HCT116 (cell line): ENCODE data around the gene TLCD5. TPM values are rescaled to one million over a fixed set of nuclear protein-coding genes. Genes with fewer than 3 reads are reported as not detected.
A peak's percentile ranks its signal among the peaks of the same experiment; 100 is the strongest.

Experiments
- ATAC-seq: fragments of 200-7000 bp; cut with Tn5 transposase; 2 replicates; pipeline ENCODE4 v1.9.1; 2020; ENCODE audit warnings: mild to moderate bottlenecking, moderate library complexity
- BruUV-seq: library from RNA; stranded (reverse); fragments of 400-500 nt; replicated peaks from 2 replicates; lab custom pipeline; 2021; lab: Mats Ljungman, UMichigan
- CTCF ChIA-PET: fragments of 300-600 bp; sonication (Branson Sonifier 250); formaldehyde crosslinking; loops from one replicate; lab custom pipeline; 2021; ENCODE audit warnings: antibody characterized with exemption; lab: Charles Lee
- POLR2A ChIA-PET: fragments of 300-600, 350-600 bp; sonication (Branson Sonifier 250); formaldehyde crosslinking; loops from one replicate; lab custom pipeline; 2021; ENCODE audit warnings: antibody characterized with exemption; lab: Charles Lee
- RAD21 ChIA-PET, 2 experiments: fragments of 300-600 bp; sonication (Branson Sonifier 250); formaldehyde crosslinking; loops; one replicate each; lab custom pipeline; 2023; ENCODE audit warnings: low total read pairs in 2 of 2; ENCODE audit not compliant: uncharacterized antibody in 2 of 2, unreplicated experiment in 2 of 2, low non-redundant PET in 1 of 2; lab: Charles Lee
- DNase-seq: peaks from one replicate; pipeline ENCODE4 v3.0.0-alpha.2; 2010; ENCODE audit warnings: low read depth, low spot score
- H2AFZ ChIP-seq: fragments of 200-600 bp; shearing (Covaris generic), sonication (generic); 2 replicates; pipeline ENCODE4 v1.6.1; 2017; ENCODE audit warnings: low read depth, mixed run types, mixed read lengths, antibody characterized with exemption, low read length; ENCODE audit not compliant: poor library complexity, severe bottlenecking
- H3K27ac ChIP-seq: 2 replicates; pipeline ENCODE4 v1.5.1; 2012; ENCODE audit warnings: low read depth, low read length
- H3K27me3 ChIP-seq: fragments of 200-600 bp; sonication (generic); 2 replicates; pipeline ENCODE4 v1.6.1; 2016; ENCODE audit warnings: mixed run types, low read length, mixed read lengths; ENCODE audit not compliant: insufficient read depth
- H3K36me3 ChIP-seq, 2 experiments: fragments of 200-500 bp in 1 of 2; fragments of 200-600 bp in 1 of 2; sonication (Bioruptor generic) in 1 of 2; sonication (generic) in 1 of 2; 2 replicates each; pipeline versions ENCODE4 v1.5.1 to v1.6.1; 2014 to 2016; ENCODE audit warnings: low read length in 2 of 2, inconsistent platforms in 1 of 2, mixed read lengths in 1 of 2, mixed run types in 1 of 2; ENCODE audit not compliant: insufficient read depth in 2 of 2, control insufficient read depth in 1 of 2
- H3K4me1 ChIP-seq, 2 experiments: fragments of 200-600 bp in 1 of 2; sonication (generic) in 1 of 2; 2 replicates each; pipeline versions ENCODE4 v1.5.1 to v1.6.1; 2012 to 2017; ENCODE audit warnings: low read length in 2 of 2, inconsistent platforms in 1 of 2, mild to moderate bottlenecking in 1 of 2, mixed read lengths in 1 of 2, mixed run types in 1 of 2, moderate library complexity in 1 of 2; ENCODE audit not compliant: insufficient read depth in 2 of 2, control insufficient read depth in 1 of 2
- H3K4me2 ChIP-seq: fragments of 200-600 bp; sonication (generic); 2 replicates; pipeline ENCODE4 v1.6.1; 2017; ENCODE audit warnings: mixed run types, low read length, mixed read lengths
- H3K4me3 ChIP-seq, 2 experiments: fragments of 200-600 bp in 1 of 2; sonication (generic) in 1 of 2; replicated peaks in 1 of 2; 2 replicates each; pipeline ENCODE4 v1.5.1; 2011 to 2016; ENCODE audit warnings: low read length in 2 of 2, control low read depth in 1 of 2, low read depth in 1 of 2, mild to moderate bottlenecking in 1 of 2, mixed read lengths in 1 of 2, mixed run types in 1 of 2
- H3K79me2 ChIP-seq: fragments of 200-600 bp; sonication (generic); 2 replicates; pipeline ENCODE4 v1.6.1; 2017; ENCODE audit warnings: mild to moderate bottlenecking, mixed run types, low read length, moderate library complexity, mixed read lengths; ENCODE audit not compliant: insufficient read depth
- H3K9ac ChIP-seq: fragments of 200-600 bp; sonication (generic); 2 replicates; pipeline ENCODE4 v1.6.1; 2016; ENCODE audit warnings: low read length, mixed read lengths
- H3K9me2 ChIP-seq: fragments of 200-600 bp; sonication (generic), shearing (Covaris generic); 2 replicates; pipeline ENCODE4 v1.6.1; 2017; ENCODE audit warnings: mixed run types, mild to moderate bottlenecking, moderate library complexity; ENCODE audit not compliant: insufficient read depth
- H3K9me3 ChIP-seq, 2 experiments: fragments of 200-500 bp in 1 of 2; fragments of 200-600 bp in 1 of 2; sonication (Bioruptor generic) in 1 of 2; sonication (generic) in 1 of 2; 2 replicates each; pipeline ENCODE4 v1.6.1; 2014 to 2017; ENCODE audit warnings: low read length in 2 of 2, mixed read lengths in 2 of 2, inconsistent platforms in 1 of 2, low read depth in 1 of 2, mild to moderate bottlenecking in 1 of 2, mixed run types in 1 of 2, moderate library complexity in 1 of 2; ENCODE audit not compliant: control insufficient read depth in 1 of 2, insufficient read depth in 1 of 2
- H4K20me1 ChIP-seq: fragments of 200-600 bp; sonication (generic), shearing (Covaris generic); 2 replicates; pipeline ENCODE4 v1.6.1; 2017; ENCODE audit warnings: mixed run types, mild to moderate bottlenecking, moderate library complexity; ENCODE audit not compliant: insufficient read depth
- CBX3 ChIP-seq: IDR thresholded peaks from 2 replicates; pipeline ENCODE4 v1.6.1; 2012; ENCODE audit warnings: low read depth
- CEBPB ChIP-seq: IDR thresholded peaks from 2 replicates; pipeline ENCODE4 v1.6.1; 2012; ENCODE audit warnings: low read depth
- EGR1 ChIP-seq: IDR thresholded peaks from 2 replicates; pipeline ENCODE4 v1.6.1; 2012; ENCODE audit warnings: low read depth
- EZH2 ChIP-seq: fragments of 200-600 bp; sonication (generic); IDR thresholded peaks from 2 replicates; pipeline ENCODE4 v1.6.1; 2017; ENCODE audit warnings: antibody characterized with exemption, mixed run types
- EZH2phosphoT487 ChIP-seq: fragments of 200-600 bp; IDR thresholded peaks from 2 replicates; pipeline ENCODE4 v1.6.1; 2018; ENCODE audit warnings: antibody characterized with exemption, borderline replicate concordance
- FOSL1 ChIP-seq: IDR thresholded peaks from 2 replicates; pipeline ENCODE4 v1.6.1; 2012; ENCODE audit warnings: low read depth
- JUND ChIP-seq: IDR thresholded peaks from 2 replicates; pipeline ENCODE4 v1.6.1; 2012
- POLR2A ChIP-seq: IDR thresholded peaks from 2 replicates; pipeline ENCODE4 v1.7.0; 2011; ENCODE audit warnings: borderline replicate concordance; ENCODE audit not compliant: insufficient read depth, insufficient read length; ENCODE audit errors: extremely low read depth
- POLR2AphosphoS5 ChIP-seq: IDR thresholded peaks from 2 replicates; pipeline ENCODE4 v1.6.1; 2011; ENCODE audit warnings: mild to moderate bottlenecking, low read depth, low read length, moderate library complexity
- RAD21 ChIP-seq: IDR thresholded peaks from 2 replicates; pipeline ENCODE4 v1.6.1; 2012; ENCODE audit warnings: low read depth, mild to moderate bottlenecking
- SIN3A ChIP-seq: IDR thresholded peaks from 2 replicates; pipeline ENCODE4 v1.6.1; 2012; ENCODE audit warnings: low read depth
- SP1 ChIP-seq: IDR thresholded peaks from 2 replicates; pipeline ENCODE4 v1.6.1; 2012; ENCODE audit warnings: low read depth
- SRF ChIP-seq: IDR thresholded peaks from 2 replicates; pipeline ENCODE4 v1.6.1; 2012; ENCODE audit warnings: low read depth
- TCF7L2 ChIP-seq: IDR thresholded peaks from 2 replicates; pipeline ENCODE4 v1.7.0; 2011; ENCODE audit warnings: borderline replicate concordance, inconsistent platforms; ENCODE audit not compliant: insufficient read depth, insufficient read length; ENCODE audit errors: extremely low read depth
- ZFX ChIP-seq: fragments of 450-650 bp; IDR thresholded peaks from 2 replicates; pipeline ENCODE4 v1.6.1; 2017
- ZNF274 ChIP-seq: fragments of 200-500 bp; sonication (Bioruptor generic); IDR thresholded peaks from 2 replicates; pipeline ENCODE4 v1.6.1; 2014; ENCODE audit warnings: mild to moderate bottlenecking, low read depth, low read length, inconsistent platforms
- intact Hi-C: fragments of 100-400 bp; cut with micrococcal nuclease; formaldehyde crosslinking; loops from 2 replicates; pipeline ENCODE4 v1.10.0; 2022
- total RNA-seq: library from RNA; stranded (reverse); gene quantifications from one replicate; pipeline ENCODE4 v1.2.1, GENCODE V29; 2021; ENCODE audit not compliant: unreplicated experiment
- TF ChIP-seq, protein P1 (sequence below), 3 experiments: fragments of 200-600 bp in 1 of 3; sonication (generic) in 1 of 3; IDR thresholded peaks in 2 of 3; conservative IDR thresholded peaks in 1 of 3; 2 replicates each; pipeline ENCODE4 v1.5.1; 2012 to 2017; ENCODE audit warnings: low read depth in 2 of 3, low read length in 2 of 3, antibody characterized with exemption in 1 of 3, borderline replicate concordance in 1 of 3, control low read depth in 1 of 3, mild to moderate bottlenecking in 1 of 3, mixed read lengths in 1 of 3, mixed run types in 1 of 3, moderate library complexity in 1 of 3; ENCODE audit not compliant: insufficient read depth in 1 of 3
- TF ChIP-seq, protein P2 (sequence below): IDR thresholded peaks from 2 replicates; pipeline ENCODE4 v1.6.1; 2012

TLCD5 gene
- total RNA-seq, 1 experiment from 2014 or later, result 9.1 TPM

DNA sequence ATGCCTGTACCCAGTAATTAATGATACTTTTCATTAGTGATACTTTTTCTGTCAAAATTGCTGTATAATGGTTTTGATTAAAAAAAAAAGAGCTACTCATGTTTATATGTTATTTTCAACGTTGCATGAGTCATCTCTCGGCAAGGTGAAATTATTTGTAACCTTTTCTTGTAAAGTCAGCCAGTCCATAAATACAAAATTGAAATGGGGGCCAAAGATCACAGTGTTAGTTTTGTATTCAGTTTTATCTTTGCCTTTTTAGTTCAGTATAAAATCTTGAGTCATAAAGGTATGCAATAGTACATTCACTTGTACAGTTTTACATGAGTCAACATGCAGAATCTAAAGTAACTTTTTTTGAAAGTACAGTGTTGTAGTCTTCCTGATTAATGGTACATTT is 15.4 kb downstream of the TLCD5 start:
- H3K9me3 ChIP-seq, result no peaks in the 10 kb centered on the region
- DNase-seq, result no peak
- no peaks in the 10 kb centered on the region for H3K9me2 ChIP-seq
- no peak for ATAC-seq
- peaks cover 20% of the 10 kb centered on the region; the same call in 1 of the 2 replicates for H4K20me1 ChIP-seq
- intact Hi-C loops, result no loop called here
- H3K79me2 ChIP-seq, result peaks cover 88% of the 10 kb centered on the region
- TF ChIP-seq TCF7L2, result no peak
- 0 out of 2 replicates have a peak, but pooled peaks have one; percentile 20 for TF ChIP-seq FOSL1
- ChIA-PET RAD21 (no interaction called here), POLR2A (no interaction called here), CTCF (no interaction called here)
- H2AFZ ChIP-seq, result no peak overlapping the region
- no peak overlapping the region for H3K27ac ChIP-seq
- no TSS peak for BruUV-seq
- no peak overlapping the region for H3K4me3 ChIP-seq
- H3K36me3 ChIP-seq, result no peaks in the 10 kb centered on the region
- no peaks in the 10 kb centered on the region for H3K27me3 ChIP-seq
- H3K9ac ChIP-seq, result no peak overlapping the region
- peak overlapping the region; percentile 40 for H3K4me2 ChIP-seq
- peaks cover 50 to 68% of the 10 kb centered on the region in 2 experiments for H3K4me1 ChIP-seq

DNA sequence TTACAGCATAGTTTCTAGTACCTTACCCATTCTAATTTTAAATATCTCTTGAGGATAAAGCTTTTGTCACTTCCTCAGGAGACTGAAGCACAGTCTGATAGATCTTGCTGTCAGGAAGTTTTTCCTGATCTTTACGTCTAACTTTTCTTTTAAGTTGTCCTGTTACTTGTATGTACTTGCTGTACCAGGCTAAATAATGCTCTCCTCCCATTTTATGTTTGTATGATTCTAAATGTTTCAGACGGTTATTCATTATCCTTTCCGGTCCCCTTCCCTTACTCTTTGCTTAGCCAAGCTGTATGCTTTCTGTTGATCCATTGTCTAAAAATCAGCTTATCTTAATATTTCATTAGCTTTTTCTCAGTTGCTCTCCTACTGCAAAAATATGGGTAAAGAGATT is 17.1 kb downstream of the TLCD5 start:
- H3K79me2 ChIP-seq, result peaks cover 99% of the 10 kb centered on the region
- TF ChIP-seq CEBPB, result no peak
- TF ChIP-seq ZFX, result no peak
- no peak for TF ChIP-seq ZNF274
- no peak for TF ChIP-seq EZH2
- no peak for TF ChIP-seq SIN3A
- no peak for TF ChIP-seq SRF
- TF ChIP-seq, protein P1, sequence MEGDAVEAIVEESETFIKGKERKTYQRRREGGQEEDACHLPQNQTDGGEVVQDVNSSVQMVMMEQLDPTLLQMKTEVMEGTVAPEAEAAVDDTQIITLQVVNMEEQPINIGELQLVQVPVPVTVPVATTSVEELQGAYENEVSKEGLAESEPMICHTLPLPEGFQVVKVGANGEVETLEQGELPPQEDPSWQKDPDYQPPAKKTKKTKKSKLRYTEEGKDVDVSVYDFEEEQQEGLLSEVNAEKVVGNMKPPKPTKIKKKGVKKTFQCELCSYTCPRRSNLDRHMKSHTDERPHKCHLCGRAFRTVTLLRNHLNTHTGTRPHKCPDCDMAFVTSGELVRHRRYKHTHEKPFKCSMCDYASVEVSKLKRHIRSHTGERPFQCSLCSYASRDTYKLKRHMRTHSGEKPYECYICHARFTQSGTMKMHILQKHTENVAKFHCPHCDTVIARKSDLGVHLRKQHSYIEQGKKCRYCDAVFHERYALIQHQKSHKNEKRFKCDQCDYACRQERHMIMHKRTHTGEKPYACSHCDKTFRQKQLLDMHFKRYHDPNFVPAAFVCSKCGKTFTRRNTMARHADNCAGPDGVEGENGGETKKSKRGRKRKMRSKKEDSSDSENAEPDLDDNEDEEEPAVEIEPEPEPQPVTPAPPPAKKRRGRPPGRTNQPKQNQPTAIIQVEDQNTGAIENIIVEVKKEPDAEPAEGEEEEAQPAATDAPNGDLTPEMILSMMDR (IDR thresholded peaks at IDR 0.05 in 2 of 3, conservative IDR thresholded peaks at IDR 0.05 in 1 of 3; ENCODE audit: borderline replicate concordance in 1 of 3, insufficient read depth in 1 of 3, low read depth in 2 of 3, low read length in 2 of 3), result no peak
- TF ChIP-seq POLR2A, result no peak
- TF ChIP-seq JUND, result no peak
- TF ChIP-seq POLR2AphosphoS5, result no peak
- TF ChIP-seq EZH2phosphoT487, result no peak
- TF ChIP-seq FOSL1, result no peak
- no peak for TF ChIP-seq TCF7L2
- TF ChIP-seq CBX3, result no peak
- TF ChIP-seq, protein P2, sequence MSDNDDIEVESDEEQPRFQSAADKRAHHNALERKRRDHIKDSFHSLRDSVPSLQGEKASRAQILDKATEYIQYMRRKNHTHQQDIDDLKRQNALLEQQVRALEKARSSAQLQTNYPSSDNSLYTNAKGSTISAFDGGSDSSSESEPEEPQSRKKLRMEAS, result no peak
- TF ChIP-seq RAD21, result no peak
- no peak for TF ChIP-seq EGR1
- no peak for TF ChIP-seq SP1
- TF ChIP-seq, all 23 proteins: peak for 0
- Histone ChIP-seq H3K27ac (no peak overlapping the region), H3K36me3 (no peaks in the 10 kb centered on the region), H3K9ac (no peak overlapping the region), H4K20me1 (peaks cover 20% of the 10 kb centered on the region; the same call in 1 of the 2 replicates), H3K4me3 (no peak overlapping the region), H3K27me3 (no peaks in the 10 kb centered on the region), H3K9me3 (no peaks in the 10 kb centered on the region), H3K9me2 (no peaks in the 10 kb centered on the region), H3K4me1 (peaks cover 63 to 72% of the 10 kb centered on the region in 2 experiments), H3K4me2 (no peak overlapping the region), H2AFZ (no peak overlapping the region)
- BruUV-seq, result no TSS peak
- DNase-seq, result no peak
- ChIA-PET CTCF (no interaction called here), POLR2A (no interaction called here), RAD21 (no interaction called here)
- no peak for ATAC-seq
- intact Hi-C loops, result no loop called here
